SK-N-SH (cell line): Measurements from ENCODE around the gene SPAG4. TPM values are rescaled to one million over a fixed set of nuclear protein-coding genes. Genes with fewer than 3 reads are reported as not detected.

ENCODE experiments used
- CTCF ChIA-PET: fragments of 300-600, 350-600 bp; formaldehyde crosslinking; extraction: SDS; loops from one replicate; lab custom pipeline; 2021; lab: Yijun Ruan, JAX
- POLR2A ChIA-PET: fragments of 350-600 bp; sonication (Branson Sonifier 250); formaldehyde crosslinking; extraction: SDS; loops from one replicate; lab custom pipeline; 2020; ENCODE audit warnings: antibody characterized with exemption, inconsistent platforms; lab: Yijun Ruan, JAX
- DNase-seq: peaks from one replicate; pipeline ENCODE4 v3.0.0; 2012
- H2AFZ ChIP-seq: fragments of 200-600 bp; sonication (generic); 2 replicates; pipeline ENCODE4 v1.8.1; 2016; ENCODE audit warnings: antibody characterized with exemption, mild to moderate bottlenecking, low read depth
- H3F3A ChIP-seq: fragments of 200-600 bp; sonication (generic); replicated peaks from 2 replicates; pipeline ENCODE3; 2016; ENCODE audit warnings: antibody characterized with exemption, mild to moderate bottlenecking; ENCODE audit not compliant: insufficient read depth
- H3K27ac ChIP-seq, 2 experiments: fragments of 200-500 bp in 1 of 2; fragments of 200-600 bp in 1 of 2; sonication (Bioruptor generic) in 1 of 2; sonication (generic), shearing (Covaris generic) in 1 of 2; 2 replicates each; pipeline versions ENCODE4 v1.5.1 to v1.6.1; 2014 to 2016; ENCODE audit warnings: low read depth in 2 of 2, inconsistent platforms in 1 of 2, low read length in 1 of 2, mild to moderate bottlenecking in 1 of 2, mixed read lengths in 1 of 2
- H3K27me3 ChIP-seq: fragments of 200-600 bp; sonication (generic), shearing (Covaris generic); 2 replicates; pipeline ENCODE4 v1.6.1; 2016; ENCODE audit warnings: mixed run types; ENCODE audit not compliant: insufficient read depth
- H3K36me3 ChIP-seq, 2 experiments: fragments of 200-500 bp in 1 of 2; fragments of 200-600 bp in 1 of 2; sonication (Bioruptor generic) in 1 of 2; sonication (generic) in 1 of 2; replicated peaks in 1 of 2; 2 replicates each; pipeline versions ENCODE3 to v1.5.1; 2014 to 2016; ENCODE audit warnings: low read length in 1 of 2, mild to moderate bottlenecking in 1 of 2; ENCODE audit not compliant: insufficient read depth in 2 of 2, control insufficient read depth in 1 of 2
- H3K4me1 ChIP-seq, 2 experiments: fragments of 200-500 bp in 1 of 2; fragments of 200-600 bp in 1 of 2; sonication (Bioruptor generic) in 1 of 2; sonication (generic), shearing (Covaris generic) in 1 of 2; 2 replicates each; pipeline versions ENCODE4 v1.5.1 to v1.6.1; 2014 to 2016; ENCODE audit warnings: low read depth in 1 of 2, low read length in 1 of 2, mixed run types in 1 of 2; ENCODE audit not compliant: insufficient read depth in 2 of 2, control insufficient read depth in 1 of 2
- H3K4me2 ChIP-seq: fragments of 200-600 bp; sonication (generic), shearing (Covaris generic); 2 replicates; pipeline ENCODE4 v1.6.1; 2017; ENCODE audit warnings: mixed run types
- H3K4me3 ChIP-seq, 2 experiments: fragments of 200-500 bp in 1 of 2; fragments of 200-600 bp in 1 of 2; sonication (Bioruptor generic) in 1 of 2; sonication (generic), shearing (Covaris generic) in 1 of 2; 2 replicates each; pipeline versions ENCODE4 v1.5.1 to v1.8.1; 2014 to 2016; ENCODE audit warnings: low read depth in 2 of 2, inconsistent platforms in 1 of 2, low read length in 1 of 2, mild to moderate bottlenecking in 1 of 2, mixed read lengths in 1 of 2, moderate library complexity in 1 of 2
- H3K79me2 ChIP-seq: fragments of 200-600 bp; sonication (generic); 2 replicates; pipeline ENCODE4 v1.8.1; 2017; ENCODE audit warnings: mild to moderate bottlenecking; ENCODE audit not compliant: insufficient read depth
- H3K9ac ChIP-seq: fragments of 200-600 bp; sonication (generic); 2 replicates; pipeline ENCODE4 v1.6.1; 2017; ENCODE audit warnings: mixed run types
- H3K9me2 ChIP-seq: fragments of 200-600 bp; sonication (generic); 2 replicates; pipeline ENCODE4 v1.6.1; 2017; ENCODE audit warnings: mixed run types
- H3K9me3 ChIP-seq: fragments of 200-600 bp; sonication (generic); 2 replicates; pipeline ENCODE4 v1.6.1; 2017; ENCODE audit warnings: mixed run types, mild to moderate bottlenecking, moderate library complexity
- H4K20me1 ChIP-seq: fragments of 200-600 bp; sonication (generic); 2 replicates; pipeline ENCODE4 v1.6.1; 2017; ENCODE audit warnings: mild to moderate bottlenecking, mixed run types; ENCODE audit not compliant: insufficient read depth
- CHD2 ChIP-seq: fragments of 150-350 bp; IDR thresholded peaks from 2 replicates; pipeline ENCODE4 v1.6.1; 2018; ENCODE audit warnings: low read length; ENCODE audit not compliant: partially characterized antibody
- CTCF ChIP-seq: fragments of 200-600 bp; sonication (generic); IDR thresholded peaks from 2 replicates; pipeline ENCODE4 v1.6.1; 2017; ENCODE audit warnings: antibody characterized with exemption, mild to moderate bottlenecking, moderate library complexity
- EZH2phosphoT487 ChIP-seq: fragments of 200-600 bp; sonication (generic); IDR thresholded peaks from 2 replicates; pipeline ENCODE4 v1.6.1; 2017; ENCODE audit warnings: low read depth, mixed run types, mild to moderate bottlenecking, antibody characterized with exemption, moderate library complexity, borderline replicate concordance
- FOSL2 ChIP-seq: IDR thresholded peaks from 2 replicates; pipeline ENCODE4 v1.4.0; 2012; ENCODE audit warnings: low read depth, mild to moderate bottlenecking, moderate library complexity, borderline replicate concordance
- GABPA ChIP-seq: IDR thresholded peaks from 2 replicates; pipeline ENCODE4 v1.4.0; 2012; ENCODE audit warnings: low read depth, mild to moderate bottlenecking
- IRF3 ChIP-seq: fragments of 150-350 bp; IDR thresholded peaks from 2 replicates; pipeline ENCODE4 v1.6.1; 2016; ENCODE audit warnings: mild to moderate bottlenecking, low read depth, low read length
- JUND ChIP-seq: IDR thresholded peaks from 2 replicates; pipeline ENCODE4 v1.4.0; 2012
- PBX3 ChIP-seq: IDR thresholded peaks from 2 replicates; pipeline ENCODE4; 2012
- POLR2AphosphoS5 ChIP-seq: IDR thresholded peaks from 2 replicates; pipeline ENCODE4 v1.6.1; 2012; ENCODE audit warnings: low read depth, low read length
- RAD21 ChIP-seq: IDR thresholded peaks from 2 replicates; pipeline ENCODE4 v1.6.1; 2012; ENCODE audit warnings: mild to moderate bottlenecking, low read length
- RXRA ChIP-seq: IDR thresholded peaks from 2 replicates; pipeline ENCODE4 v1.4.0; 2012; ENCODE audit warnings: low read depth, mild to moderate bottlenecking, borderline replicate concordance
- TAF1 ChIP-seq: IDR thresholded peaks from 2 replicates; pipeline ENCODE4 v1.6.1; 2012; ENCODE audit warnings: low read depth, mild to moderate bottlenecking, low read length, moderate library complexity, borderline replicate concordance
- TEAD4 ChIP-seq: IDR thresholded peaks from 2 replicates; pipeline ENCODE4 v1.4.0; 2012; ENCODE audit warnings: mild to moderate bottlenecking, borderline replicate concordance; ENCODE audit not compliant: insufficient read depth
- YY1 ChIP-seq: IDR thresholded peaks from 2 replicates; pipeline ENCODE4 v1.4.0; 2012; ENCODE audit warnings: low read depth, mild to moderate bottlenecking
- ZBTB33 ChIP-seq: IDR thresholded peaks from 2 replicates; pipeline ENCODE4 v1.4.0; 2012; ENCODE audit warnings: low read depth, borderline replicate concordance
- WGBS: methylation state at CpG from one replicate; pipeline ENCODE4 v1.1.6; 2017; ENCODE audit warnings: low lambda C conversion rate; 5-methylcytosine and 5-hydroxymethylcytosine counted together
- polyA plus RNA-seq, 3 experiments: library from polyadenylated mRNA; depleted of rRNA; stranded (reverse); fragments of >200 nt; gene quantifications; 2 replicates each; pipeline ENCODE4 v1.2.3, GENCODE V29; 2012

SPAG4 gene
- polyA plus RNA-seq, 1 of the 3 experiments (the other 2 are of a cell fraction) = 6.9 TPM

- TF ChIP-seq CTCF (no peak), POLR2AphosphoS5 (no peak), IRF3 (no peak), JUND (no peak), TAF1 (no peak), GABPA (no peak), RXRA (no peak), CHD2 (no peak), ZBTB33 (no peak)
- TF ChIP-seq, all 33 proteins: peak for 0
Measured at GRCh38 chr20:35582131-35582530, 33.5 kb upstream of the SPAG4 start (continued).

- POLR2A ChIA-PET = no interaction called here
- no peaks in the 10 kb centered on the region for H3K79me2 ChIP-seq
- no peaks in the 10 kb centered on the region for H3K4me1 ChIP-seq
- H4K20me1 ChIP-seq = no peaks in the 10 kb centered on the region
- no peak overlapping the region for H3K4me2 ChIP-seq
- H3K4me3 ChIP-seq = no peak overlapping the region
- H3K9me3 ChIP-seq = no peaks in the 10 kb centered on the region; the same call in 1 of the 2 replicates
- CTCF ChIA-PET = interaction anchor here (0.6 kb wide), 1 partner anchor 37 kb away, joined by 4 read pairs; no protein-coding TSS in a partner anchor
- no peak overlapping the region for H3K9ac ChIP-seq
- H3K27me3 ChIP-seq = no peaks in the 10 kb centered on the region
- no peaks in the 10 kb centered on the region for H3F3A ChIP-seq
- DNase-seq = no peak
- 77% methylated on average over 10 of the region's 12 CpGs for WGBS
- H3K27ac ChIP-seq = no peak overlapping the region
- no peak overlapping the region for H2AFZ ChIP-seq
- TF ChIP-seq RAD21 = no peak
- TF ChIP-seq RXRA = no peak
- TF ChIP-seq PBX3 = no peak
- no peak for TF ChIP-seq FOSL2
- no peak for TF ChIP-seq JUND
- no peak for TF ChIP-seq YY1
- TF ChIP-seq TEAD4 = no peak
- TF ChIP-seq CTCF = no peak
- no peak for TF ChIP-seq EZH2phosphoT487
- TF ChIP-seq GABPA = no peak
- H3K9me2 ChIP-seq = no peaks in the 10 kb centered on the region
- H3K36me3 ChIP-seq = no peaks in the 10 kb centered on the region
Measured at GRCh38 chr20:35582741-35583404, 32.8 kb upstream of the SPAG4 start.
